Neural progenitor cell (in vitro differentiated cells): Measurements from ENCODE around the gene RAB37. TPM values are rescaled to one million over a fixed set of nuclear protein-coding genes. Genes with fewer than 3 reads are reported as not detected.

Experiments
- DNase-seq: peaks from one replicate; pipeline ENCODE4 v3.0.0-alpha.2; 2016; ENCODE audit warnings: low spot score
- H2AFZ ChIP-seq: fragments of 200-600 bp; sonication (generic); replicated peaks from 2 replicates; pipeline ENCODE4 v1.6.1; 2016; ENCODE audit warnings: antibody characterized with exemption
- H3F3A ChIP-seq: fragments of 200-600 bp; sonication (generic); 2 replicates; pipeline ENCODE4 v1.6.1; 2016; ENCODE audit warnings: antibody characterized with exemption, low read depth
- H3K27ac ChIP-seq: fragments of 200-600 bp; sonication (generic); 2 replicates; pipeline ENCODE4 v1.5.1; 2016; ENCODE audit warnings: mild to moderate bottlenecking
- H3K27me3 ChIP-seq: fragments of 200-600 bp; sonication (generic); 2 replicates; pipeline ENCODE4 v1.6.1; 2016; ENCODE audit warnings: mild to moderate bottlenecking, moderate library complexity
- H3K36me3 ChIP-seq: fragments of 200-600 bp; sonication (generic); 2 replicates; pipeline ENCODE4 v1.5.1; 2016
- H3K4me1 ChIP-seq: fragments of 200-600 bp; sonication (generic); 2 replicates; pipeline ENCODE4 v1.6.1; 2016; ENCODE audit warnings: mixed run types
- H3K4me2 ChIP-seq: fragments of 200-600 bp; sonication (generic); 2 replicates; pipeline ENCODE4 v1.6.1; 2016
- H3K4me3 ChIP-seq: fragments of 200-600 bp; sonication (generic); 2 replicates; pipeline ENCODE4 v1.5.1; 2016
- H3K79me2 ChIP-seq: fragments of 200-600 bp; sonication (generic); 2 replicates; pipeline ENCODE4 v1.6.1; 2016; ENCODE audit warnings: low read depth
- H3K9ac ChIP-seq: fragments of 200-600 bp; sonication (generic); 2 replicates; pipeline ENCODE4 v1.6.1; 2016
- H3K9me3 ChIP-seq: fragments of 200-600 bp; sonication (generic); 2 replicates; pipeline ENCODE4 v1.5.1; 2016; ENCODE audit warnings: low read depth
- H4K20me1 ChIP-seq: fragments of 200-600 bp; sonication (generic); 2 replicates; pipeline ENCODE4 v1.6.1; 2016; ENCODE audit warnings: low read depth
- H3K27ac Mint-ChIP-seq: 3 replicates; pipeline ENCODE4 v1.8.0; 2021; ENCODE audit warnings: mixed read lengths
- H3K27me3 Mint-ChIP-seq: 2 replicates; pipeline ENCODE4 v1.8.0; 2022; ENCODE audit warnings: low read depth, mild to moderate bottlenecking, inconsistent platforms, moderate library complexity, mixed read lengths; ENCODE audit not compliant: insufficient read depth
- H3K36me3 Mint-ChIP-seq: 3 replicates; pipeline ENCODE4 v1.8.0; 2021; ENCODE audit warnings: mixed read lengths
- H3K4me1 Mint-ChIP-seq: 3 replicates; pipeline ENCODE4 v1.8.0; 2021; ENCODE audit warnings: mixed read lengths
- H3K4me3 Mint-ChIP-seq: 3 replicates; pipeline ENCODE4 v1.8.0; 2021; ENCODE audit warnings: mild to moderate bottlenecking, moderate library complexity, mixed read lengths
- H3K9me3 Mint-ChIP-seq: 3 replicates; pipeline ENCODE4 v1.8.0; 2020; ENCODE audit warnings: mixed read lengths
- EZH2 ChIP-seq: fragments of 200-600 bp; sonication (generic); IDR thresholded peaks from 2 replicates; pipeline ENCODE4 v1.6.1; 2017; ENCODE audit warnings: antibody characterized with exemption, mild to moderate bottlenecking, moderate library complexity
- EZH2phosphoT487 ChIP-seq: fragments of 200-600 bp; sonication (generic); IDR thresholded peaks from 2 replicates; pipeline ENCODE4 v1.6.1; 2017; ENCODE audit warnings: antibody characterized with exemption
- total RNA-seq: library from RNA; depleted of rRNA; stranded (reverse); fragments of >200 nt; gene quantifications from 2 replicates; pipeline ENCODE4 v1.2.3, GENCODE V29; 2015; ENCODE audit warnings: low replicate concordance
- TF ChIP-seq, protein P1 (sequence below): fragments of 200-600 bp; sonication (generic); IDR thresholded peaks from 2 replicates; pipeline ENCODE4 v1.5.1; 2017; ENCODE audit warnings: antibody characterized with exemption, mild to moderate bottlenecking

Gene RAB37
- total RNA-seq, 1 donor from 2014 or later, result 1.5 TPM

DNA sequence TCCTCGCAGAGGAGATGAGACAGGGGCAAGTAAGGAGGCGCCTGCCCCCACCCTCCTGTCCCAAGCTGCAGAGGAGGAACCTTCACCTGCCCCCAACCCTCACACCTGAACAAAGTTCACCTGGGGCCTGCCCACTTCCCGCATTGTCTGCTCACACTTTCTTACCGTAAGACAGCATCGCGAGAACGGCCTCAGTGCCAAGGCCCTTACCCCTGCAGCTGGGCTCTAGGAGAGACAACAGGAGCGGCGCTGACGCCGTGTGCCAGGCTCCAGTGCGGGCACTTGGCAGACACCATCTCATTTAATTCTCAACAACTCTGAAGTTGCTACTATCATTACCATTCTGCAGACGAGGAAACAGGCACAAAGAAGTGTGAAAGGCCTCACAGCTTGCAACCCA lies 35.0 kb downstream of the RAB37 start:
- no peak overlapping the region for H3K4me2 ChIP-seq
- H3K4me3 ChIP-seq, result no peak overlapping the region
- no peak overlapping the region for H2AFZ ChIP-seq
- Mint-ChIP-seq H3K4me3 (no peak overlapping the region), H3K27me3 (peaks cover 14% of the 10 kb centered on the region), H3K4me1 (peaks cover 21% of the 10 kb centered on the region), H3K36me3 (peaks cover 11% of the 10 kb centered on the region), H3K9me3 (no peaks in the 10 kb centered on the region), H3K27ac (no peak overlapping the region)
- H3K4me1 ChIP-seq, result peaks cover 7% of the 10 kb centered on the region
- H3K36me3 ChIP-seq, result no peaks in the 10 kb centered on the region
- DNase-seq, result no peak
- H4K20me1 ChIP-seq, result peaks cover 12% of the 10 kb centered on the region
- TF ChIP-seq EZH2 (no peak), EZH2phosphoT487 (no peak)
- TF ChIP-seq, protein P1, sequence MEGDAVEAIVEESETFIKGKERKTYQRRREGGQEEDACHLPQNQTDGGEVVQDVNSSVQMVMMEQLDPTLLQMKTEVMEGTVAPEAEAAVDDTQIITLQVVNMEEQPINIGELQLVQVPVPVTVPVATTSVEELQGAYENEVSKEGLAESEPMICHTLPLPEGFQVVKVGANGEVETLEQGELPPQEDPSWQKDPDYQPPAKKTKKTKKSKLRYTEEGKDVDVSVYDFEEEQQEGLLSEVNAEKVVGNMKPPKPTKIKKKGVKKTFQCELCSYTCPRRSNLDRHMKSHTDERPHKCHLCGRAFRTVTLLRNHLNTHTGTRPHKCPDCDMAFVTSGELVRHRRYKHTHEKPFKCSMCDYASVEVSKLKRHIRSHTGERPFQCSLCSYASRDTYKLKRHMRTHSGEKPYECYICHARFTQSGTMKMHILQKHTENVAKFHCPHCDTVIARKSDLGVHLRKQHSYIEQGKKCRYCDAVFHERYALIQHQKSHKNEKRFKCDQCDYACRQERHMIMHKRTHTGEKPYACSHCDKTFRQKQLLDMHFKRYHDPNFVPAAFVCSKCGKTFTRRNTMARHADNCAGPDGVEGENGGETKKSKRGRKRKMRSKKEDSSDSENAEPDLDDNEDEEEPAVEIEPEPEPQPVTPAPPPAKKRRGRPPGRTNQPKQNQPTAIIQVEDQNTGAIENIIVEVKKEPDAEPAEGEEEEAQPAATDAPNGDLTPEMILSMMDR, result no peak
- H3K9ac ChIP-seq, result no peak overlapping the region
- H3K27ac ChIP-seq, result no peak overlapping the region
- H3K79me2 ChIP-seq, result peaks cover 21% of the 10 kb centered on the region
- peaks cover 24% of the 10 kb centered on the region for H3F3A ChIP-seq
- no peaks in the 10 kb centered on the region for H3K27me3 ChIP-seq
- H3K9me3 ChIP-seq, result no peaks in the 10 kb centered on the region

DNA sequence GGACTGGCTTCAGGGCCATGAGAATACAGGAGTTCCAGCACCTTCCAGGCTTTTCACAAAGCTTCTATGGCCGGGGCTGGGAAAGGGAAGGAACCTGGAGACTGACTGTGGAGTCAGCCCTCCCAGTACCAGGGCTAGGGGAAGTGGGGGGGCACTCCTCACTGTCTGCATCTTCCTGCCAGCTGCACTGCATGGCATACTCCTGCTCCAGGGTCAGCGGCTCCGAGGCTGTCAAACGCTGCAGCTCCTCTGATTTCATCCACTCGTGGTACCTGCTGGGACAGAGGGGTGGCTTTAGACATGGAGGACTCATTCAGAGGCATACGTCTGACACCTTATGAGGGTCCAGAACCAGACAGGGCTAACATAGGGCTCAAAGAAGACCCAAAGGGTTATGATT lies 36.4 kb downstream of the RAB37 start:
- Histone ChIP-seq H3K4me3 (no peak overlapping the region), H3K9ac (no peak overlapping the region), H2AFZ (no peak overlapping the region), H3F3A (peaks cover 21% of the 10 kb centered on the region), H4K20me1 (peaks cover 12% of the 10 kb centered on the region), H3K4me2 (no peak overlapping the region), H3K79me2 (peaks cover 34% of the 10 kb centered on the region), H3K4me1 (peaks cover 11% of the 10 kb centered on the region), H3K27me3 (no peaks in the 10 kb centered on the region), H3K27ac (no peak overlapping the region), H3K9me3 (no peaks in the 10 kb centered on the region), H3K36me3 (no peaks in the 10 kb centered on the region)
- no peak overlapping the region for H3K4me3 Mint-ChIP-seq
- H3K4me1 Mint-ChIP-seq, result peaks cover 26% of the 10 kb centered on the region
- H3K27ac Mint-ChIP-seq, result no peak overlapping the region
- no peaks in the 10 kb centered on the region for H3K9me3 Mint-ChIP-seq
- DNase-seq, result no peak
- peaks cover 11% of the 10 kb centered on the region for H3K36me3 Mint-ChIP-seq
- H3K27me3 Mint-ChIP-seq, result peaks cover 14% of the 10 kb centered on the region
- TF ChIP-seq, protein P1, result no peak
- no peak for TF ChIP-seq EZH2phosphoT487
- no peak for TF ChIP-seq EZH2

DNA sequence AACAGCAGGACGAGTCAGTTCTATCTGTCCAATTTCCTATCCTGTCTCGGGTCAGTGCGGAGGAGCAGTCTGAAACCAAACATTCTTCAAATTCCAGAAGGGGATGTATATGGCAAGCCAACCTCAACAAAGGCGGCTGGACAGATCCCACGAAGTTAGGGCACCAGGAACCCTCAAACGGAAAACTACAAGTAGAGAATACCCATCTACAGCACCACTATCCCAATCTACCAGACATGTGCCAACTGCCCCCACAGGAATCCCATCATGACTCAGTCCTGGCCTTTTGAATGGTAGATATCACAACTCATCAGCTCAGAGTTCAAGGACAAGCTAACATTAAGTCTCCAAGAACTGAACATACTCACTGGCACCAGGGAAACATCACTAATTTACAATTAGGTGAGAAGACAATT lies 36.8 kb downstream of the RAB37 start:
- H3K27ac Mint-ChIP-seq, result no peak overlapping the region
- Histone ChIP-seq H4K20me1 (peaks cover 12% of the 10 kb centered on the region), H3K79me2 (peaks cover 34% of the 10 kb centered on the region), H2AFZ (no peak overlapping the region), H3K9me3 (no peaks in the 10 kb centered on the region), H3K27me3 (no peaks in the 10 kb centered on the region), H3K27ac (no peak overlapping the region), H3K9ac (no peak overlapping the region), H3K36me3 (no peaks in the 10 kb centered on the region), H3K4me3 (no peak overlapping the region), H3F3A (peaks cover 19% of the 10 kb centered on the region), H3K4me2 (no peak overlapping the region), H3K4me1 (peaks cover 11% of the 10 kb centered on the region)
- peak overlapping the region; percentile 72 for H3K4me3 Mint-ChIP-seq
- H3K4me1 Mint-ChIP-seq, result peaks cover 24% of the 10 kb centered on the region
- peaks cover 14% of the 10 kb centered on the region for H3K27me3 Mint-ChIP-seq
- TF ChIP-seq, protein P1, result no peak
- TF ChIP-seq EZH2phosphoT487, result no peak
- no peak for TF ChIP-seq EZH2
- peaks cover 12% of the 10 kb centered on the region for H3K36me3 Mint-ChIP-seq
- H3K9me3 Mint-ChIP-seq, result no peaks in the 10 kb centered on the region
- no peak for DNase-seq
